ENCODE results near the gene SOCS3.

SOCS3 gene

DNA sequence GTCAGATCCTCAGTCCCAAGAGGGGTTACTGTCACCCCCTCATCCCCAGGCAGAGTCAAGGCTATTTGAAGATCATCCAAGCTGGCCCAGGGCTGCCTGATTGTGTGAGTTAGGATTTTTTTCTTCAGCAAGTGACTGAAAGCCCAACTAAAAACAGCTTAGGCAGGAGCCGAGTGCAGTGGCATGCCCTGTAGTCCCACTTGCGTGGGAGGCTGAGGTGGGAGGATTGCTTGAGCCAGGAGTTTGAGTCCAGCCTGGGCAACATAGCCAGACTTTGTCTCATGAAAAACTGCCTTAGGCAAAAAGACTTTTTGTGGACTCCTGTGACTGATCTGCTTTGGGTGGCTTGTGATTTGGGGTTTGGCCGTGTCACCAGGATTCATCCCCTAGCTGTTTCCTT, 38.5 kb upstream of the SOCS3 start:
- TF ChIP-seq, protein P1, sequence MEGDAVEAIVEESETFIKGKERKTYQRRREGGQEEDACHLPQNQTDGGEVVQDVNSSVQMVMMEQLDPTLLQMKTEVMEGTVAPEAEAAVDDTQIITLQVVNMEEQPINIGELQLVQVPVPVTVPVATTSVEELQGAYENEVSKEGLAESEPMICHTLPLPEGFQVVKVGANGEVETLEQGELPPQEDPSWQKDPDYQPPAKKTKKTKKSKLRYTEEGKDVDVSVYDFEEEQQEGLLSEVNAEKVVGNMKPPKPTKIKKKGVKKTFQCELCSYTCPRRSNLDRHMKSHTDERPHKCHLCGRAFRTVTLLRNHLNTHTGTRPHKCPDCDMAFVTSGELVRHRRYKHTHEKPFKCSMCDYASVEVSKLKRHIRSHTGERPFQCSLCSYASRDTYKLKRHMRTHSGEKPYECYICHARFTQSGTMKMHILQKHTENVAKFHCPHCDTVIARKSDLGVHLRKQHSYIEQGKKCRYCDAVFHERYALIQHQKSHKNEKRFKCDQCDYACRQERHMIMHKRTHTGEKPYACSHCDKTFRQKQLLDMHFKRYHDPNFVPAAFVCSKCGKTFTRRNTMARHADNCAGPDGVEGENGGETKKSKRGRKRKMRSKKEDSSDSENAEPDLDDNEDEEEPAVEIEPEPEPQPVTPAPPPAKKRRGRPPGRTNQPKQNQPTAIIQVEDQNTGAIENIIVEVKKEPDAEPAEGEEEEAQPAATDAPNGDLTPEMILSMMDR (IDR thresholded peaks at IDR 0.05; ENCODE audit: insufficient read depth, low read depth, low read length, missing control alignments), result no peak
- no peak overlapping the region for H3K4me3 ChIP-seq (ENCODE audit: low read depth, low read length)
- DNase-seq (ENCODE audit: low read depth), result no peak

DNA sequence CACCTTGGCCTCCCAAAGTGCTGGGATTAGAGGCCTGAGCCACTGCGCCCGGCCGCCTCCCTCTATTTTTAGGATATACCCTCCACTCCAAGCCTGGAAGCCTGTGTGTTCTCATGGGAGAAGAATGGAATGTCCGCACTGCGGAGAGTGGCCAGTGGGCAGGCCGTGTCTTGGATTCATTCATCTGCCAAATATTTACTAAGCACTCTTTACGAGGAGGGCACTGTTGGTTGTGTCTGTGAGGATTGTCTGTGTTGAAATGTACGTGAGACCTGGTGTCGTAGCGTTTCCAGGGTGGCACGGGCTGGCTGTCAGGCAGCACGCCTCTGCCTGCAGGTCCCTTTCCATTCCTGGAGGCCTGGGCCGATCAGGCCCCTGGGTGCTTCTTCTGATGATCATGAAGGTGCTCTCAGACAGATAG, 37.8 kb upstream of the SOCS3 start:
- TF ChIP-seq, protein P1 (IDR thresholded peaks at IDR 0.05; ENCODE audit: insufficient read depth, low read depth, low read length, missing control alignments), result no peak
- DNase-seq (ENCODE audit: low read depth), result no peak
- H3K4me3 ChIP-seq (ENCODE audit: low read depth, low read length), result no peak overlapping the region

- DNase-seq (ENCODE audit: low read depth), result no peak
- H3K4me3 ChIP-seq (ENCODE audit: low read depth, low read length), result no peak overlapping the region
- TF ChIP-seq, protein P1 (IDR thresholded peaks at IDR 0.05; ENCODE audit: insufficient read depth, low read depth, low read length, missing control alignments), result no peak
These were observed 36.8 kb upstream of the SOCS3 start for GRCh38 chr17:78396441-78397337.

- DNase-seq (ENCODE audit: low read depth), result no peak
- no peak overlapping the region for H3K4me3 ChIP-seq (ENCODE audit: low read depth, low read length)
- TF ChIP-seq, protein P1 (IDR thresholded peaks at IDR 0.05; ENCODE audit: insufficient read depth, low read depth, low read length, missing control alignments), result no peak
These were observed 35.3 kb upstream of the SOCS3 start for GRCh38 chr17:78395155-78395554.

- TF ChIP-seq, protein P1 (IDR thresholded peaks at IDR 0.05; ENCODE audit: insufficient read depth, low read depth, low read length, missing control alignments), result no peak
- no peak overlapping the region for H3K4me3 ChIP-seq (ENCODE audit: low read depth, low read length)
- DNase-seq (ENCODE audit: low read depth), result no peak
These were observed 34.3 kb upstream of the SOCS3 start for GRCh38 chr17:78394209-78394608.

DNA sequence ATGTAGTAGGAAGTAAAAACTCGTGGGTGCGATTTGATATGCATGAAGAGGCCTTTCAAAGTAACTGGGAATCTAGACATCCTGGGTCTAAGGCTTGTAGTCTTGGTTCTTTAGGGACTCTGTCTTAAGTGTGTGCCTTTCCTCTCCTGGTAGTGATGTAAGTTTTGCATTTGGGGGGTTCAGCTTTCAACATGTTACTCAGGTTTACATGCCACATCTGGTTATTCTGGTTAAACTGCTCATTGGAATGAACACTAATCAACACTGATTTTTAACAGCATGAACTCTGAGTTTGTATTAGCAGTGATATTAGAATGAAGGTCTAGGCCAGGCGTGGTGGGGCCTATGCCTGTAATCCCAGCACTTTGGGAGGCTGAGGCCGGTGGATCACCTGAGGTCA, 33.7 kb upstream of the SOCS3 start:
- no peak for DNase-seq (ENCODE audit: low read depth)
- TF ChIP-seq, protein P1 (IDR thresholded peaks at IDR 0.05; ENCODE audit: insufficient read depth, low read depth, low read length, missing control alignments), result no peak

More for the DNA sequence above, 33.7 kb upstream of the SOCS3 start:
- no peak overlapping the region for H3K4me3 ChIP-seq (ENCODE audit: low read depth, low read length)

All from GM12865 (cell line).